Liver (tissue), 9 donors: ENCODE data around the gene BRD1. TPM values are rescaled to one million over a fixed set of nuclear protein-coding genes. Genes with fewer than 3 reads are reported as not detected.

Source experiments
- DNase-seq: peaks from one replicate; pipeline ENCODE4 v3.0.0-alpha.2; 2017; ENCODE audit warnings: low spot score
- H3K27ac ChIP-seq, 2 donors: one replicate each; pipeline ENCODE4 v1.7.0; 2013; ENCODE audit warnings: inconsistent platforms in 2 of 2, low read length in 2 of 2, control low read depth in 1 of 2, low read depth in 1 of 2, mild to moderate bottlenecking in 1 of 2
- H3K27me3 ChIP-seq, 4 donors: one replicate each; pipeline versions ENCODE4 v1.6.1 to v1.7.0; 2013; ENCODE audit warnings: low read length in 3 of 4, inconsistent platforms in 1 of 4, mild to moderate bottlenecking in 1 of 4, moderate library complexity in 1 of 4; ENCODE audit not compliant: control insufficient read depth in 4 of 4, insufficient read depth in 4 of 4
- H3K36me3 ChIP-seq, 4 donors: one replicate each; pipeline versions ENCODE4 v1.6.1 to v1.7.0; 2013; ENCODE audit warnings: low read length in 3 of 4, mild to moderate bottlenecking in 3 of 4, low read depth in 1 of 4, moderate library complexity in 1 of 4; ENCODE audit not compliant: control insufficient read depth in 4 of 4, insufficient read depth in 3 of 4
- H3K4me1 ChIP-seq, 4 donors: one replicate each; pipeline versions ENCODE4 v1.6.1 to v1.7.0; 2013; ENCODE audit warnings: low read length in 3 of 4, mild to moderate bottlenecking in 3 of 4, moderate library complexity in 1 of 4; ENCODE audit not compliant: control insufficient read depth in 4 of 4, insufficient read depth in 4 of 4
- H3K4me3 ChIP-seq, 3 donors: one replicate each; pipeline versions ENCODE4 v1.6.1 to v1.7.0; 2013; ENCODE audit warnings: low read length in 3 of 3, control low read depth in 1 of 3, low read depth in 1 of 3, mild to moderate bottlenecking in 1 of 3
- H3K9ac ChIP-seq, 2 donors: one replicate each; pipeline ENCODE4 v1.7.0; 2013; ENCODE audit warnings: low read length in 2 of 2, mild to moderate bottlenecking in 2 of 2, moderate library complexity in 2 of 2, control low read depth in 1 of 2, low read depth in 1 of 2
- H3K9me3 ChIP-seq, 4 donors: one replicate each; pipeline versions ENCODE4 v1.6.1 to v1.7.0; 2013; ENCODE audit warnings: low read length in 3 of 4; ENCODE audit not compliant: control insufficient read depth in 4 of 4
- GABPA ChIP-seq, 2 donors: IDR thresholded peaks in 1 of 2; conservative IDR thresholded peaks in 1 of 2; 2 replicates each; pipeline ENCODE4 v1.6.1; 2016; ENCODE audit warnings: antibody characterized with exemption in 2 of 2, mild to moderate bottlenecking in 1 of 2, moderate library complexity in 1 of 2
- HNF4A ChIP-seq, 2 donors: conservative IDR thresholded peaks; 2 replicates each; pipeline ENCODE4 v1.6.1; 2016; ENCODE audit warnings: antibody characterized with exemption in 2 of 2, mild to moderate bottlenecking in 2 of 2
- HNF4G ChIP-seq: IDR thresholded peaks from 2 replicates; pipeline ENCODE4 v1.6.1; 2016; ENCODE audit warnings: antibody characterized with exemption
- JUND ChIP-seq, 2 donors: IDR thresholded peaks; 2 replicates each; pipeline ENCODE4 v1.6.1; 2016; ENCODE audit warnings: antibody characterized with exemption in 2 of 2
- MAX ChIP-seq: IDR thresholded peaks from 2 replicates; pipeline ENCODE4 v1.6.1; 2016; ENCODE audit warnings: antibody characterized with exemption
- TAF1 ChIP-seq: conservative IDR thresholded peaks from 2 replicates; pipeline ENCODE4 v1.6.1; 2016; ENCODE audit warnings: antibody characterized with exemption, mild to moderate bottlenecking
- YY1 ChIP-seq: IDR thresholded peaks from 2 replicates; pipeline ENCODE4 v1.6.1; 2016; ENCODE audit warnings: antibody characterized with exemption, mild to moderate bottlenecking
- ZBTB33 ChIP-seq: IDR thresholded peaks from 2 replicates; pipeline ENCODE4 v1.6.1; 2016; ENCODE audit warnings: antibody characterized with exemption
- WGBS: extraction: QIAGEN DNeasy Blood & Tissue Kit; methylation state at CpG from one replicate; pipeline ENCODE4 v1.1.7; 2013; 5-methylcytosine and 5-hydroxymethylcytosine counted together
- polyA plus RNA-seq, 2 donors: library from polyadenylated mRNA; stranded (reverse) in 1 of 2; unstranded in 1 of 2; fragments of 200-250 nt in 1 of 2; fragments of >200 nt in 1 of 2; fragmentation: Nextera tagmentation in 1 of 2; extraction: Ambion mirVana in 1 of 2; gene quantifications; one replicate each; pipeline versions ENCODE4 v1.2.1 to v1.2.3, GENCODE V29; 2013 to 2015
- total RNA-seq, 2 donors: library from RNA; depleted of rRNA; stranded (reverse); fragments of >200 nt; gene quantifications; one replicate each; pipeline ENCODE4 v1.2.3, GENCODE V29; 2014
- TF ChIP-seq, protein P1 (sequence below): IDR thresholded peaks from 2 replicates; pipeline ENCODE4 v1.6.1; 2016; ENCODE audit warnings: antibody characterized with exemption, mild to moderate bottlenecking
- TF ChIP-seq, protein P2 (sequence below): IDR thresholded peaks from 2 replicates; pipeline ENCODE4 v1.6.1; 2016; ENCODE audit warnings: antibody characterized with exemption
- TF ChIP-seq, protein P3 (sequence below): fragments of 150-350 bp; IDR thresholded peaks from 2 replicates; pipeline ENCODE4 v1.5.1; 2017; ENCODE audit warnings: improper control_type of control experiment, low read depth, low read length; ENCODE audit not compliant: missing input control
- donor health status: healthy.
- donor health status: healthy.
- donor health status: healthy.
- donor health status: healthy.
- donor health status: healthy.

The BRD1 gene
- total and polyA plus RNA-seq, 4 donors: 3.3 to 20.7 (median 11.6) TPM

GRCh38 chr22:49825944-49826602 lies 1.6 kb downstream of the BRD1 start:
- H3K36me3 ChIP-seq: peaks cover 10 to 14% (median 12%) of the 10 kb centered on the region in 4 donors
- WGBS: 18% methylated on average over 31 of the region's 31 CpGs

More at GRCh38 chr22:49825944-49826602, 1.6 kb downstream of the BRD1 start:
- H3K4me3 ChIP-seq: peak overlapping the region; percentile 79 to 97 (median 79)
- H3K4me1 ChIP-seq: peaks cover 17 to 37% (median 26%) of the 10 kb centered on the region in 4 donors
- DNase-seq: no peak
- no peak for TF ChIP-seq GABPA (IDR thresholded peaks at IDR 0.05 in 1 of 2, conservative IDR thresholded peaks at IDR 0.05 in 1 of 2)
- TF ChIP-seq HNF4A (conservative IDR thresholded peaks at IDR 0.05): no peak
- TF ChIP-seq, protein P1, sequence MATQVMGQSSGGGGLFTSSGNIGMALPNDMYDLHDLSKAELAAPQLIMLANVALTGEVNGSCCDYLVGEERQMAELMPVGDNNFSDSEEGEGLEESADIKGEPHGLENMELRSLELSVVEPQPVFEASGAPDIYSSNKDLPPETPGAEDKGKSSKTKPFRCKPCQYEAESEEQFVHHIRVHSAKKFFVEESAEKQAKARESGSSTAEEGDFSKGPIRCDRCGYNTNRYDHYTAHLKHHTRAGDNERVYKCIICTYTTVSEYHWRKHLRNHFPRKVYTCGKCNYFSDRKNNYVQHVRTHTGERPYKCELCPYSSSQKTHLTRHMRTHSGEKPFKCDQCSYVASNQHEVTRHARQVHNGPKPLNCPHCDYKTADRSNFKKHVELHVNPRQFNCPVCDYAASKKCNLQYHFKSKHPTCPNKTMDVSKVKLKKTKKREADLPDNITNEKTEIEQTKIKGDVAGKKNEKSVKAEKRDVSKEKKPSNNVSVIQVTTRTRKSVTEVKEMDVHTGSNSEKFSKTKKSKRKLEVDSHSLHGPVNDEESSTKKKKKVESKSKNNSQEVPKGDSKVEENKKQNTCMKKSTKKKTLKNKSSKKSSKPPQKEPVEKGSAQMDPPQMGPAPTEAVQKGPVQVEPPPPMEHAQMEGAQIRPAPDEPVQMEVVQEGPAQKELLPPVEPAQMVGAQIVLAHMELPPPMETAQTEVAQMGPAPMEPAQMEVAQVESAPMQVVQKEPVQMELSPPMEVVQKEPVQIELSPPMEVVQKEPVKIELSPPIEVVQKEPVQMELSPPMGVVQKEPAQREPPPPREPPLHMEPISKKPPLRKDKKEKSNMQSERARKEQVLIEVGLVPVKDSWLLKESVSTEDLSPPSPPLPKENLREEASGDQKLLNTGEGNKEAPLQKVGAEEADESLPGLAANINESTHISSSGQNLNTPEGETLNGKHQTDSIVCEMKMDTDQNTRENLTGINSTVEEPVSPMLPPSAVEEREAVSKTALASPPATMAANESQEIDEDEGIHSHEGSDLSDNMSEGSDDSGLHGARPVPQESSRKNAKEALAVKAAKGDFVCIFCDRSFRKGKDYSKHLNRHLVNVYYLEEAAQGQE: no peak
- no peak for TF ChIP-seq ZBTB33
- TF ChIP-seq HNF4G: no peak
- TF ChIP-seq, protein P2, sequence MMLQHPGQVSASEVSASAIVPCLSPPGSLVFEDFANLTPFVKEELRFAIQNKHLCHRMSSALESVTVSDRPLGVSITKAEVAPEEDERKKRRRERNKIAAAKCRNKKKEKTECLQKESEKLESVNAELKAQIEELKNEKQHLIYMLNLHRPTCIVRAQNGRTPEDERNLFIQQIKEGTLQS: no peak
- TF ChIP-seq MAX: no peak
- TF ChIP-seq JUND (IDR thresholded peaks at IDR 0.05): no peak
- no peak for TF ChIP-seq TAF1
- TF ChIP-seq, protein P3, sequence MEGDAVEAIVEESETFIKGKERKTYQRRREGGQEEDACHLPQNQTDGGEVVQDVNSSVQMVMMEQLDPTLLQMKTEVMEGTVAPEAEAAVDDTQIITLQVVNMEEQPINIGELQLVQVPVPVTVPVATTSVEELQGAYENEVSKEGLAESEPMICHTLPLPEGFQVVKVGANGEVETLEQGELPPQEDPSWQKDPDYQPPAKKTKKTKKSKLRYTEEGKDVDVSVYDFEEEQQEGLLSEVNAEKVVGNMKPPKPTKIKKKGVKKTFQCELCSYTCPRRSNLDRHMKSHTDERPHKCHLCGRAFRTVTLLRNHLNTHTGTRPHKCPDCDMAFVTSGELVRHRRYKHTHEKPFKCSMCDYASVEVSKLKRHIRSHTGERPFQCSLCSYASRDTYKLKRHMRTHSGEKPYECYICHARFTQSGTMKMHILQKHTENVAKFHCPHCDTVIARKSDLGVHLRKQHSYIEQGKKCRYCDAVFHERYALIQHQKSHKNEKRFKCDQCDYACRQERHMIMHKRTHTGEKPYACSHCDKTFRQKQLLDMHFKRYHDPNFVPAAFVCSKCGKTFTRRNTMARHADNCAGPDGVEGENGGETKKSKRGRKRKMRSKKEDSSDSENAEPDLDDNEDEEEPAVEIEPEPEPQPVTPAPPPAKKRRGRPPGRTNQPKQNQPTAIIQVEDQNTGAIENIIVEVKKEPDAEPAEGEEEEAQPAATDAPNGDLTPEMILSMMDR: no peak
- no peak for TF ChIP-seq YY1
- H3K27me3 ChIP-seq: no peaks in the 10 kb centered on the region
- no peak overlapping the region for H3K27ac ChIP-seq
- H3K9me3 ChIP-seq: peaks cover 0 to 2% (median 0%) of the 10 kb centered on the region in 4 donors
- peak overlapping the region; percentile 39 to 68 for H3K9ac ChIP-seq
